ENCODE measurements around the gene SLC17A2. TPM values are rescaled to one million over a fixed set of nuclear protein-coding genes. Genes with fewer than 3 reads are reported as not detected.

The SLC17A2 gene
- total and polyA plus RNA-seq, 2 of the 13 experiments (the other 11 are each of a cell fraction or from before 2014, with no cell fraction given), result 11.2 to 32.4 TPM

GRCh38 chr6:25896252-25896651 is 34.2 kb downstream of the SLC17A2 start (continued):
- TF ChIP-seq ZNF558 (CRISPR knock-in tag; IDR thresholded peaks at IDR 0.05; ENCODE audit: borderline replicate concordance) (no peak), PRMT3 (CRISPR knock-in tag; IDR thresholded peaks at IDR 0.05; ENCODE audit: borderline replicate concordance, low read depth) (no peak), RBFOX2 (IDR thresholded peaks at IDR 0.05; ENCODE audit: low read depth, low read length) (no peak), ZMYM2 (CRISPR knock-in tag; IDR thresholded peaks at IDR 0.05) (no peak), KMT2A (CRISPR knock-in tag; IDR thresholded peaks at IDR 0.05) (no peak), GMEB2 (CRISPR knock-in tag; IDR thresholded peaks at IDR 0.05; ENCODE audit: low read depth) (no peak), ZNF672 (CRISPR knock-in tag; IDR thresholded peaks at IDR 0.05) (no peak)

- Histone ChIP-seq H3K9ac (ENCODE audit: insufficient read depth, low read depth, low read length) (no peak overlapping the region), H2AFZ (ENCODE audit: low read length) (no peak overlapping the region), H3K4me1 (ENCODE audit: insufficient read depth, low read length) (peaks cover 29% of the 10 kb centered on the region), H3K9me3 (ENCODE audit: low read length) (no peaks in the 10 kb centered on the region), H3K27ac (ENCODE audit: extremely low read length, insufficient read depth, low read length) (no peak overlapping the region), H3K79me2 (ENCODE audit: insufficient read depth, low read length) (no peaks in the 10 kb centered on the region), H3K4me3 (replicated peaks in 1 of 3; ENCODE audit: insufficient read depth in 1 of 3, low read depth in 2 of 3, low read length in 3 of 3) (no peak overlapping the region), H3K36me3 (replicated peaks in 1 of 2; ENCODE audit: control insufficient read depth in 1 of 2, insufficient read depth in 2 of 2, low read length in 2 of 2) (no peaks in the 10 kb centered on the region), H4K20me1 (ENCODE audit: insufficient read depth, low read length) (no peaks in the 10 kb centered on the region), H3K4me2 (ENCODE audit: low read depth, low read length) (no peak overlapping the region), H3K27me3 (ENCODE audit: control insufficient read depth in 1 of 2, insufficient read depth in 2 of 2, low read length in 2 of 2) (no peaks in the 10 kb centered on the region)
- in situ Hi-C loops (cut with HindIII; ENCODE audit: extremely low pct_ligation_motif_present, low pct_unique_long_range_greater_than_20kb), result loop anchor here (5.0 to 25.0 kb wide), 2 partner anchors 37 to 633 kb away; partner anchors contain the start of gene SLC17A2
- intact Hi-C loops (cut with micrococcal nuclease; ENCODE audit: unreplicated experiment), result no loop called here
- FAIRE-seq (no peak), DNase-seq (ENCODE audit: low spot score) (no peak), ATAC-seq (no peak)
- TF ChIP-seq ZNF598 (CRISPR knock-in tag; IDR thresholded peaks at IDR 0.05; ENCODE audit: borderline replicate concordance) (no peak), MAFF (IDR thresholded peaks at IDR 0.05; ENCODE audit: low read depth, low read length) (peak; percentile 94), MAFK (conservative IDR thresholded peaks at IDR 0.05 in 1 of 2, IDR thresholded peaks at IDR 0.05 in 1 of 2; ENCODE audit: low read length in 2 of 2) (peak; percentile 94 to 97), SMAD1 (CRISPR knock-in tag; IDR thresholded peaks at IDR 0.05; ENCODE audit: borderline replicate concordance, low read depth) (no peak)
- CTCF ChIA-PET (ENCODE audit: low intra/inter-chr PET ratio, low total read pairs), result no interaction called here
- 74% methylated on average over 1 of the region's 1 CpG for WGBS (ENCODE audit: low lambda C conversion rate)
- POLR2A ChIA-PET, result no interaction called here
- no TSS peak for BruUV-seq (replicated peaks)
Measured at GRCh38 chr6:25895771-25896170, 34.7 kb downstream of the SLC17A2 start.
